Measurements from ENCODE around the gene PLXNA1.

The PLXNA1 gene

DNA sequence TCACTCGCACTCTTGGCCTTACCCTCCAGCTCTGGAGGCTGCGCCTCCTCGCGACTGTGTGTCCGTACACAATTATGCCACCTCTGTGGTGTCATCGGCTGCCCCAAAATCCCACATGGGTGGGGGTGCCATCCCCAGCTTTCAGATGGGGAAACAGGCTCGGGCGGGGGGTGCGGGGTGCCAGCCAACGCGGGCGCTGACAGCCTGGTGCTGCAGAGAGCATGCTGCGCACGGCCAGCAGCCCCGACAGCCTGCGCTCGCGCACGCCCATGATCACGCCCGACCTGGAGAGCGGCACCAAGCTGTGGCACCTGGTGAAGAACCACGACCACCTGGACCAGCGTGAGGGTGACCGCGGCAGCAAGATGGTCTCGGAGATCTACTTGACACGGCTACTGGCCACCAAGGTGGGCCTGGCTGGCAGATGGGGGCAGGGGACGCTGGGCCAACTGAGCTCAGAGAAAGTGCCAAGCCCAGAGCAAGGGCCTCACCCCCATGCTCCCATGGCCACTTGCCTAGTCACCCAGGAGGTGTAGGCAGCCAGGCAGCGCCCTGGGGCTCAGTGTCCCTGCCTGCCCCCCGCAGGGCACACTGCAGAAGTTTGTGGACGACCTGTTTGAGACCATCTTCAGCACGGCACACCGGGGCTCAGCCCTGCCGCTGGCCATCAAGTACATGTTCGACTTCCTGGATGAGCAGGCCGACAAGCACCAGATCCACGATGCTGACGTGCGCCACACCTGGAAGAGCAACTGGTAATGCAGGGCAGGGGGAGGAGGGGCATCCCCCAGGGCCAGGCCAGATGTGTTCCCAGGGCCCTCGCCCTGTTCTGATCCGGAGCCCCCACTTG is 47.0 kb downstream of the PLXNA1 start:
- H3K27ac ChIP-seq (ENCODE audit: extremely low read depth, low read depth, low read length): no peak overlapping the region
- ChIA-PET POLR2A (no interaction called here), CTCF (no interaction called here)
- peaks cover 0 to 91% of the 10 kb centered on the region in 2 experiments; a peak in 1 of 3 replicates for H3K36me3 ChIP-seq (ENCODE audit: control insufficient read depth in 2 of 2, insufficient read depth in 1 of 2, low read length in 2 of 2)
- H3K4me1 ChIP-seq (ENCODE audit: control insufficient read depth, insufficient read depth, low read length): no peaks in the 10 kb centered on the region
- H3K4me3 ChIP-seq (ENCODE audit: low read depth, low read length): no peak overlapping the region
- H3K9me3 ChIP-seq (ENCODE audit: control insufficient read depth, insufficient read depth, low read depth, low read length): no peaks in the 10 kb centered on the region
- TF ChIP-seq ZNF529 (tag by site-specific recombination; IDR thresholded peaks at IDR 0.05; ENCODE audit: insufficient replicate concordance): no peak
- no peak for TF ChIP-seq ZNF558 (tag by site-specific recombination; IDR thresholded peaks at IDR 0.05)
- no peak for TF ChIP-seq ZBTB48 (tag by site-specific recombination; IDR thresholded peaks at IDR 0.05)
- no peak for TF ChIP-seq ZNF585B (tag by site-specific recombination; IDR thresholded peaks at IDR 0.05)
- no peak for TF ChIP-seq ZNF324 (tag by site-specific recombination; IDR thresholded peaks at IDR 0.05)
- TF ChIP-seq SCRT1 (tag by site-specific recombination; IDR thresholded peaks at IDR 0.05; ENCODE audit: borderline replicate concordance): no peak
- TF ChIP-seq, protein P1, sequence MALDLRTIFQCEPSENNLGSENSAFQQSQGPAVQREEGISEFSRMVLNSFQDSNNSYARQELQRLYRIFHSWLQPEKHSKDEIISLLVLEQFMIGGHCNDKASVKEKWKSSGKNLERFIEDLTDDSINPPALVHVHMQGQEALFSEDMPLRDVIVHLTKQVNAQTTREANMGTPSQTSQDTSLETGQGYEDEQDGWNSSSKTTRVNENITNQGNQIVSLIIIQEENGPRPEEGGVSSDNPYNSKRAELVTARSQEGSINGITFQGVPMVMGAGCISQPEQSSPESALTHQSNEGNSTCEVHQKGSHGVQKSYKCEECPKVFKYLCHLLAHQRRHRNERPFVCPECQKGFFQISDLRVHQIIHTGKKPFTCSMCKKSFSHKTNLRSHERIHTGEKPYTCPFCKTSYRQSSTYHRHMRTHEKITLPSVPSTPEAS (tag by site-specific recombination; IDR thresholded peaks at IDR 0.05): no peak
- no peak for TF ChIP-seq ZNF837 (tag by site-specific recombination; IDR thresholded peaks at IDR 0.05)
- TF ChIP-seq, protein P2, sequence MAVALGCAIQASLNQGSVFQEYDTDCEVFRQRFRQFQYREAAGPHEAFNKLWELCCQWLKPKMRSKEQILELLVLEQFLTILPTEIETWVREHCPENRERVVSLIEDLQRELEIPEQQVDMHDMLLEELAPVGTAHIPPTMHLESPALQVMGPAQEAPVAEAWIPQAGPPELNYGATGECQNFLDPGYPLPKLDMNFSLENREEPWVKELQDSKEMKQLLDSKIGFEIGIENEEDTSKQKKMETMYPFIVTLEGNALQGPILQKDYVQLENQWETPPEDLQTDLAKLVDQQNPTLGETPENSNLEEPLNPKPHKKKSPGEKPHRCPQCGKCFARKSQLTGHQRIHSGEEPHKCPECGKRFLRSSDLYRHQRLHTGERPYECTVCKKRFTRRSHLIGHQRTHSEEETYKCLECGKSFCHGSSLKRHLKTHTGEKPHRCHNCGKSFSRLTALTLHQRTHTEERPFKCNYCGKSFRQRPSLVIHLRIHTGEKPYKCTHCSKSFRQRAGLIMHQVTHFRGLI (tag by site-specific recombination; IDR thresholded peaks at IDR 0.05): no peak
- no peak for TF ChIP-seq ZNF701 (tag by site-specific recombination; IDR thresholded peaks at IDR 0.05)
- no peak for TF ChIP-seq KLF16 (tag by site-specific recombination; IDR thresholded peaks at IDR 0.05)
- no peak for TF ChIP-seq MEIS1 (CRISPR knock-in tag; IDR thresholded peaks at IDR 0.05; ENCODE audit: borderline replicate concordance)
- TF ChIP-seq ZNF571 (tag by site-specific recombination; IDR thresholded peaks at IDR 0.05): no peak
- TF ChIP-seq ZNF132 (tag by site-specific recombination; IDR thresholded peaks at IDR 0.05; ENCODE audit: borderline replicate concordance): no peak
- TF ChIP-seq, protein P3, sequence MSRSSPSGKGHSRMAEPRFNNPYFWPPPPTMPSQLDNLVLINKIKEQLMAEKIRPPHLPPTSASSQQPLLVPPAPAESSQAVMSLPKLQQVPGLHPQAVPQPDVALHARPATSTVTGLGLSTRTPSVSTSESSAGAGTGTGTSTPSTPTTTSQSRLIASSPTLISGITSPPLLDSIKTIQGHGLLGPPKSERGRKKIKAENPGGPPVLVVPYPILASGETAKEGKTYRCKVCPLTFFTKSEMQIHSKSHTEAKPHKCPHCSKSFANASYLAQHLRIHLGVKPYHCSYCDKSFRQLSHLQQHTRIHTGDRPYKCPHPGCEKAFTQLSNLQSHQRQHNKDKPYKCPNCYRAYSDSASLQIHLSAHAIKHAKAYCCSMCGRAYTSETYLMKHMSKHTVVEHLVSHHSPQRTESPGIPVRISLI (tag by site-specific recombination; IDR thresholded peaks at IDR 0.05): no peak
- TF ChIP-seq ZNF830 (tag by site-specific recombination; IDR thresholded peaks at IDR 0.05; ENCODE audit: low read depth): no peak
- no peak for TF ChIP-seq ZNF366 (tag by site-specific recombination; conservative IDR thresholded peaks at IDR 0.05)

DNA sequence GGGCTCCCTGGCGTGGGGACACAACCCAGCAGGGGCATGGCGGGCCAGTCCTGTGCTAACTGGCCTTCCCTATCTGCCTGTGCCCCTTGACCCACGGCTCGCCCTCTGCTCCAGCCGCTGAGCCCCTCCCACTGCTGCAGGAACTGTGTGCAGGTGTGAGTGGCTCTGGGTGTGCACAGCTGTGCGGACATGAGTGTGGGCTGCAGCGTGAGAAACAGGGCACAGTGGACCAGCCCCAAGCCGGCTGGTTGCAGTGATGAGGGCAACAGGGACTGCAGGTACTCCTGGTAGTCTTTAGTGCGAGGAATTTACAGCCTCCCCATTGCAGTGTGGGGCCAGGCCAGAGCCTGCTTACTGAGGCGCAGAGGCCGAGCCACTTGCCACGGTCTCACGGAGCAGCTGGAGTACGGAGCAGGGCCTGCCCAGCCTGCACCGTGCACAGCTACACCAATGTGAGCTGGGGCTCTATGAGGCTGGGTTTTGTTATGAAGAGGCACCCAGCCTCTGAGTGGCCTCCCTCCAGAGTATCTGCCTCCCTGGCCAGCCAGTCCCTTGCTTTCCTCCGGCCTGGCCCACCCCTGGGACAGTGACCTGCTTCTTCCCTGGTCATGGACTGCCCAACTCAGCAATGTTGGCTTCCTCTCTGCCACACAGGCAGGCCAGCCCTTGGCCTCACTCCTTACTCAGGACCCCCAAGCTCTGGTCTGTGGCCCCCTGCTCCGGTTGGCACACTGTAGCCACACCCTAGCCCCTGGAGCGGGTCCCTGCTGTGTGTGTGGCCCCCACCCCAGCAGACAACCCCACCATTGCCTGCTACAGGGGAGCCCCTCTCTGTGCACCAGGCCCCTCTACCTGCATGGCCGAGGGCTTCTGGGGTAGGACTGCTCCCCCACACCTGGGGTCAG is 47.8 kb downstream of the PLXNA1 start:
- CTCF ChIA-PET: no interaction called here
- Histone ChIP-seq H3K9me3 (ENCODE audit: control insufficient read depth, insufficient read depth, low read depth, low read length) (no peaks in the 10 kb centered on the region), H3K4me1 (ENCODE audit: control insufficient read depth, insufficient read depth, low read length) (no peaks in the 10 kb centered on the region), H3K4me3 (ENCODE audit: low read depth, low read length) (no peak overlapping the region), H3K36me3 (ENCODE audit: control insufficient read depth in 2 of 2, insufficient read depth in 1 of 2, low read length in 2 of 2) (peaks cover 0 to 82% of the 10 kb centered on the region in 2 experiments; a peak in 1 of 3 replicates), H3K27ac (ENCODE audit: extremely low read depth, low read depth, low read length) (no peak overlapping the region)
- POLR2A ChIA-PET: no interaction called here
- TF ChIP-seq ZNF221 (tag by site-specific recombination; IDR thresholded peaks at IDR 0.05; ENCODE audit: borderline replicate concordance) (no peak), ZNF274 (IDR thresholded peaks at IDR 0.05; ENCODE audit: low read length) (no peak), ZNF274 (tag by site-specific recombination; IDR thresholded peaks at IDR 0.05; ENCODE audit: borderline replicate concordance) (no peak), HOXC10 (CRISPR knock-in tag; IDR thresholded peaks at IDR 0.05) (no peak), ZNF626 (tag by site-specific recombination; IDR thresholded peaks at IDR 0.05) (no peak), ZNF114 (tag by site-specific recombination; IDR thresholded peaks at IDR 0.05) (no peak), SCRT2 (tag by site-specific recombination; IDR thresholded peaks at IDR 0.05) (no peak), SP3 (tag by site-specific recombination; IDR thresholded peaks at IDR 0.05) (no peak), TCF7L2 (IDR thresholded peaks at IDR 0.05; ENCODE audit: borderline replicate concordance, low read depth, low read length) (no peak), ZNF560 (tag by site-specific recombination; IDR thresholded peaks at IDR 0.05; ENCODE audit: borderline replicate concordance) (no peak), ZNF223 (tag by site-specific recombination; IDR thresholded peaks at IDR 0.05) (no peak)
- TF ChIP-seq, protein P4, sequence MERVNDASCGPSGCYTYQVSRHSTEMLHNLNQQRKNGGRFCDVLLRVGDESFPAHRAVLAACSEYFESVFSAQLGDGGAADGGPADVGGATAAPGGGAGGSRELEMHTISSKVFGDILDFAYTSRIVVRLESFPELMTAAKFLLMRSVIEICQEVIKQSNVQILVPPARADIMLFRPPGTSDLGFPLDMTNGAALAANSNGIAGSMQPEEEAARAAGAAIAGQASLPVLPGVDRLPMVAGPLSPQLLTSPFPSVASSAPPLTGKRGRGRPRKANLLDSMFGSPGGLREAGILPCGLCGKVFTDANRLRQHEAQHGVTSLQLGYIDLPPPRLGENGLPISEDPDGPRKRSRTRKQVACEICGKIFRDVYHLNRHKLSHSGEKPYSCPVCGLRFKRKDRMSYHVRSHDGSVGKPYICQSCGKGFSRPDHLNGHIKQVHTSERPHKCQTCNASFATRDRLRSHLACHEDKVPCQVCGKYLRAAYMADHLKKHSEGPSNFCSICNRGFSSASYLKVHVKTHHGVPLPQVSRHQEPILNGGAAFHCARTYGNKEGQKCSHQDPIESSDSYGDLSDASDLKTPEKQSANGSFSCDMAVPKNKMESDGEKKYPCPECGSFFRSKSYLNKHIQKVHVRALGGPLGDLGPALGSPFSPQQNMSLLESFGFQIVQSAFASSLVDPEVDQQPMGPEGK (tag by site-specific recombination; IDR thresholded peaks at IDR 0.05): no peak

Data from HEK293 (cell line).